GM21528 (cell line): Measurements from ENCODE around the gene CFAP221.

Experiments used
- ATAC-seq: cut with Tn5 transposase; IDR thresholded peaks from one replicate; pipeline ENCODE4 v1.9.1; 2021; ENCODE audit warnings: mild to moderate bottlenecking, moderate library complexity; ENCODE audit not compliant: unreplicated experiment, low FRiP score

CFAP221 gene

GRCh38 chr2:119674711-119675500 is 130.7 kb downstream of the CFAP221 start:
- ATAC-seq: no peak

- ATAC-seq: no peak
Observed at GRCh38 chr2:119678021-119678656, 133.9 kb downstream of the CFAP221 start.

- no peak for ATAC-seq
Observed at GRCh38 chr2:119679526-119679837, 135.2 kb downstream of the CFAP221 start.

- ATAC-seq: no peak
Observed at GRCh38 chr2:119679846-119680245, 135.6 kb downstream of the CFAP221 start.

GRCh38 chr2:119680457-119681202 is 136.4 kb downstream of the CFAP221 start:
- ATAC-seq: no peak

- no peak for ATAC-seq
Observed at GRCh38 chr2:119681203-119681867, 137.1 kb downstream of the CFAP221 start.

- ATAC-seq: no peak
Observed at GRCh38 chr2:119681868-119682220, 137.6 kb downstream of the CFAP221 start.

GRCh38 chr2:119682578-119682977 is 138.3 kb downstream of the CFAP221 start:
- no peak for ATAC-seq

- no peak for ATAC-seq
Observed at GRCh38 chr2:119683074-119683712, 138.9 kb downstream of the CFAP221 start.

- ATAC-seq: no peak
Observed at GRCh38 chr2:119683713-119684443, 139.6 kb downstream of the CFAP221 start.

GRCh38 chr2:119684518-119684917 is 140.3 kb downstream of the CFAP221 start:
- no peak for ATAC-seq

GRCh38 chr2:119688616-119689015 is 144.4 kb downstream of the CFAP221 start:
- no peak for ATAC-seq

GRCh38 chr2:119689218-119689617 is 145.0 kb downstream of the CFAP221 start:
- ATAC-seq: no peak

- no peak for ATAC-seq
Observed at GRCh38 chr2:119691189-119691588, 146.9 kb downstream of the CFAP221 start.

GRCh38 chr2:119691651-119692245 is 147.5 kb downstream of the CFAP221 start:
- ATAC-seq: no peak

- ATAC-seq: no peak
Observed at GRCh38 chr2:119692310-119692709, 148.1 kb downstream of the CFAP221 start.

- no peak for ATAC-seq
Observed at GRCh38 chr2:119692954-119693353, 148.7 kb downstream of the CFAP221 start.

GRCh38 chr2:119693567-119693966 is 149.3 kb downstream of the CFAP221 start:
- ATAC-seq: no peak

- no peak for ATAC-seq
Observed at GRCh38 chr2:119693967-119694366, 149.7 kb downstream of the CFAP221 start.

- ATAC-seq: no peak
Observed at GRCh38 chr2:119694470-119694844, 150.2 kb downstream of the CFAP221 start.
